Middle frontal gyrus (tissue), 1 donor: ENCODE measurements around the gene BMP8A.
"Not testable (repeated sequence)": the region's sequence is repeated elsewhere in the genome, so short reads cannot be mapped to it uniquely, and the experiment has no call there.

Experiments
- DNase-seq: peaks from one replicate; pipeline ENCODE4 v3.0.0-alpha.2; 2015; ENCODE audit warnings: low spot score; ENCODE audit errors: extremely low spot score

Gene BMP8A

GRCh38 chr1:39483276-39483675 is 8.2 kb upstream of the BMP8A start:
- DNase-seq, result no peak

GRCh38 chr1:39484564-39484963 is 6.9 kb upstream of the BMP8A start:
- DNase-seq, result no peak

- no peak for DNase-seq
These were observed 6.2 kb upstream of the BMP8A start for GRCh38 chr1:39485046-39485803.

- DNase-seq, result no peak
These were observed 3.4 kb upstream of the BMP8A start for GRCh38 chr1:39488012-39488545.

GRCh38 chr1:39488793-39489566 is 2.5 kb upstream of the BMP8A start:
- no peak for DNase-seq

- DNase-seq, result no peak
These were observed 1.7 kb upstream of the BMP8A start for GRCh38 chr1:39489567-39490239.

- DNase-seq, result no peak
These were observed 765 bp upstream of the BMP8A start for GRCh38 chr1:39490596-39491145.

GRCh38 chr1:39492118-39493042 is 944 bp downstream of the BMP8A start:
- not testable (repeated sequence) for DNase-seq

- not testable (repeated sequence) for DNase-seq
These were observed 1.8 kb downstream of the BMP8A start for GRCh38 chr1:39493043-39493810.

- DNase-seq, result peak; percentile 17
These were observed 3.4 kb downstream of the BMP8A start for GRCh38 chr1:39494671-39495410.

GRCh38 chr1:39496520-39496919 is 5.1 kb downstream of the BMP8A start:
- not testable (repeated sequence) for DNase-seq

- DNase-seq, result no peak
These were observed 6.1 kb downstream of the BMP8A start for GRCh38 chr1:39497585-39497984.

GRCh38 chr1:39498096-39498710 is 6.8 kb downstream of the BMP8A start:
- DNase-seq, result not testable (repeated sequence)

GRCh38 chr1:39498821-39499220 is 7.4 kb downstream of the BMP8A start:
- DNase-seq, result not testable (repeated sequence)

GRCh38 chr1:39499668-39500067 is 8.2 kb downstream of the BMP8A start:
- DNase-seq, result no peak

GRCh38 chr1:39500862-39501389 is 9.5 kb downstream of the BMP8A start:
- no peak for DNase-seq

- DNase-seq, result no peak
These were observed 10.2 kb downstream of the BMP8A start for GRCh38 chr1:39501666-39502065.

- not testable (repeated sequence) for DNase-seq
These were observed 13.0 kb downstream of the BMP8A start for GRCh38 chr1:39504436-39504835.
